GM23338 (cell line): Measurements from ENCODE around the gene TMEM213. TPM values are rescaled to one million over a fixed set of nuclear protein-coding genes. Genes with fewer than 3 reads are reported as not detected.

ENCODE experiments used
- ATAC-seq: fragments of 200-7000 bp; cut with Tn5 transposase; 3 replicates; pipeline ENCODE4 v1.9.1; 2020
- DNase-seq: peaks from one replicate; pipeline ENCODE4 v3.0.0-alpha.2; 2015; ENCODE audit warnings: low spot score
- H2AFZ ChIP-seq: fragments of 200-600 bp; sonication (generic); 2 replicates; pipeline ENCODE4 v1.8.0; 2016; ENCODE audit warnings: antibody characterized with exemption, mild to moderate bottlenecking, moderate library complexity
- H3F3A ChIP-seq: fragments of 200-600 bp; sonication (generic); replicated peaks from 2 replicates; pipeline ENCODE4 v1.8.0; 2017; ENCODE audit warnings: antibody characterized with exemption, mixed run types, low read depth
- H3K27ac ChIP-seq: fragments of 200-600 bp; sonication (generic); 2 replicates; pipeline ENCODE4 v1.6.1; 2016; ENCODE audit warnings: low read depth
- H3K27me3 ChIP-seq: fragments of 200-600 bp; sonication (generic); 2 replicates; pipeline ENCODE4 v1.8.0; 2016; ENCODE audit warnings: mild to moderate bottlenecking, mixed run types, moderate library complexity; ENCODE audit not compliant: insufficient read depth
- H3K36me3 ChIP-seq: fragments of 200-600 bp; sonication (generic); 2 replicates; pipeline ENCODE4 v1.8.0; 2016; ENCODE audit warnings: mild to moderate bottlenecking; ENCODE audit not compliant: insufficient read depth
- H3K4me1 ChIP-seq: fragments of 200-600 bp; sonication (generic); 2 replicates; pipeline ENCODE4 v1.8.0; 2016; ENCODE audit warnings: mild to moderate bottlenecking, moderate library complexity; ENCODE audit not compliant: insufficient read depth
- H3K4me2 ChIP-seq: fragments of 200-600 bp; sonication (generic); 2 replicates; pipeline ENCODE4 v1.7.1; 2017; ENCODE audit warnings: mixed run types
- H3K4me3 ChIP-seq: fragments of 200-600 bp; sonication (generic); 2 replicates; pipeline ENCODE4 v1.6.1; 2016; ENCODE audit warnings: mixed run types
- H3K79me2 ChIP-seq: fragments of 200-600 bp; sonication (generic); replicated peaks from 2 replicates; pipeline ENCODE4 v1.8.0; 2017; ENCODE audit warnings: mild to moderate bottlenecking; ENCODE audit not compliant: insufficient read depth
- H3K9me2 ChIP-seq: fragments of 200-600 bp; sonication (generic); 2 replicates; pipeline ENCODE4 v1.8.0; 2017; ENCODE audit not compliant: insufficient read depth
- H4K20me1 ChIP-seq: fragments of 200-600 bp; sonication (generic); replicated peaks from 2 replicates; pipeline ENCODE4 v1.8.0; 2017; ENCODE audit warnings: mild to moderate bottlenecking; ENCODE audit not compliant: insufficient read depth
- H3K27ac Mint-ChIP-seq: 2 replicates; pipeline ENCODE4 v1.8.0; 2020; ENCODE audit warnings: inconsistent platforms, mild to moderate bottlenecking, moderate library complexity, mixed read lengths
- H3K27me3 Mint-ChIP-seq: 3 replicates; pipeline ENCODE4 v1.8.0; 2022; ENCODE audit warnings: low read depth, mild to moderate bottlenecking, moderate library complexity, mixed read lengths, inconsistent platforms; ENCODE audit not compliant: insufficient read depth, poor library complexity
- H3K36me3 Mint-ChIP-seq: 3 replicates; pipeline ENCODE4 v1.8.0; 2021; ENCODE audit warnings: low read depth, mild to moderate bottlenecking, inconsistent platforms, moderate library complexity, mixed read lengths
- H3K4me1 Mint-ChIP-seq: 3 replicates; pipeline ENCODE4 v1.8.0; 2020; ENCODE audit warnings: mild to moderate bottlenecking, inconsistent platforms, mixed read lengths
- H3K4me3 Mint-ChIP-seq: 3 replicates; pipeline ENCODE4 v1.8.0; 2021; ENCODE audit warnings: moderate library complexity, mild to moderate bottlenecking, inconsistent platforms, mixed read lengths
- H3K9me3 Mint-ChIP-seq: 3 replicates; pipeline ENCODE4 v1.8.0; 2020; ENCODE audit warnings: moderate library complexity, mild to moderate bottlenecking, inconsistent platforms, mixed read lengths
- ETS1 ChIP-seq: IDR thresholded peaks from 2 replicates; pipeline ENCODE4 v1.6.1; 2016; ENCODE audit warnings: antibody characterized with exemption
- POLR2AphosphoS5 ChIP-seq: IDR thresholded peaks from 2 replicates; pipeline ENCODE4 v1.6.1; 2016; ENCODE audit warnings: antibody characterized with exemption, low read depth
- STAT1 ChIP-seq: IDR thresholded peaks from one replicate; pipeline ENCODE4 v1.6.1; 2016; ENCODE audit warnings: antibody characterized with exemption; ENCODE audit not compliant: unreplicated experiment
- ZNF114 ChIP-seq: fragments of 250-450 bp; sonication (Bioruptor Pico); IDR thresholded peaks from 2 replicates; pipeline ENCODE4 v1.5.0; 2020; ENCODE audit warnings: mild to moderate bottlenecking, moderate library complexity
- ZNF331 ChIP-seq: fragments of 250-450 bp; sonication (Bioruptor Pico); IDR thresholded peaks from 2 replicates; pipeline ENCODE4 v1.5.0; 2020; ENCODE audit warnings: low read depth, mild to moderate bottlenecking, moderate library complexity
- ZNF462 ChIP-seq: fragments of 250-450 bp; sonication (Bioruptor Pico); IDR thresholded peaks from 2 replicates; pipeline ENCODE4 v1.5.0; 2020; ENCODE audit warnings: mild to moderate bottlenecking, moderate library complexity
- polyA plus RNA-seq: library from polyadenylated mRNA; unstranded; fragments of >200 nt; fragmentation: Nextera tagmentation; extraction: Ambion mirVana; gene quantifications from 2 replicates; pipeline ENCODE4 v1.2.1, GENCODE V29; 2016
- total RNA-seq: library from RNA; depleted of rRNA; stranded (reverse); fragments of >200 nt; shearing (Covaris generic); gene quantifications from 2 replicates; pipeline ENCODE4 v1.2.3, GENCODE V29; 2014

Gene TMEM213
- total and polyA plus RNA-seq, 2 experiments from 2014 or later, result 0.89 TPM; not detected in 1

- Histone ChIP-seq H3K4me3 (no peak overlapping the region), H2AFZ (no peak overlapping the region), H3K4me1 (no peaks in the 10 kb centered on the region), H3K27ac (no peak overlapping the region), H3K36me3 (no peaks in the 10 kb centered on the region), H3K79me2 (no peaks in the 10 kb centered on the region), H3K4me2 (no peak overlapping the region), H3F3A (no peaks in the 10 kb centered on the region), H3K9me2 (no peaks in the 10 kb centered on the region), H3K27me3 (no peaks in the 10 kb centered on the region), H4K20me1 (no peaks in the 10 kb centered on the region; the same call in 1 of the 2 replicates)
- peaks cover 22% of the 10 kb centered on the region for H3K36me3 Mint-ChIP-seq
- no peak for TF ChIP-seq STAT1
- no peak for TF ChIP-seq ZNF331 (CRISPR knock-in tag)
- TF ChIP-seq POLR2AphosphoS5, result no peak
- no peak for TF ChIP-seq ZNF114 (CRISPR knock-in tag)
- TF ChIP-seq ETS1, result no peak
- TF ChIP-seq ZNF462, result no peak
- ATAC-seq, result no peak
- DNase-seq, result no peak
- H3K9me3 Mint-ChIP-seq, result no peaks in the 10 kb centered on the region
- H3K4me3 Mint-ChIP-seq, result no peak overlapping the region
- no peak overlapping the region for H3K27ac Mint-ChIP-seq
- H3K4me1 Mint-ChIP-seq, result peaks cover 10% of the 10 kb centered on the region; the same call in 1 of the 3 replicates
- no peaks in the 10 kb centered on the region for H3K27me3 Mint-ChIP-seq
Measured at GRCh38 chr7:138834583-138834982, 36.8 kb downstream of the TMEM213 start.
